Activated CD8-positive, alpha-beta T cell treated with anti-CD3 and anti-CD28 coated beads for 36 hours (primary cell): ENCODE data around the gene ADO. TPM values are rescaled to one million over a fixed set of nuclear protein-coding genes. Genes with fewer than 3 reads are reported as not detected.
A peak's percentile ranks its signal among the peaks of the same experiment; 100 is the strongest.

Source experiments
- ATAC-seq: fragments of 200-7000 bp; cut with Tn5 transposase; one replicate; pipeline ENCODE4 v1.10.0; 2021; ENCODE audit warnings: mild to moderate bottlenecking, moderate library complexity
- CTCF ChIA-PET: fragments of 350-600 bp; sonication (Branson Sonifier 250); formaldehyde crosslinking; loops from one replicate; lab custom pipeline; 2021; ENCODE audit warnings: antibody characterized with exemption; lab: Charles Lee
- POLR2A ChIA-PET: fragments of 350-600 bp; sonication (Branson Sonifier 250); formaldehyde crosslinking; loops from one replicate; lab custom pipeline; 2021; ENCODE audit warnings: antibody characterized with exemption; lab: Charles Lee
- DNase-seq: peaks from one replicate; pipeline ENCODE4 v3.0.0-alpha.2; 2020
- H3K27ac Mint-ChIP-seq: one replicate; pipeline ENCODE4 v1.8.0; 2021; ENCODE audit warnings: mild to moderate bottlenecking, mixed read lengths
- H3K27me3 Mint-ChIP-seq: one replicate; pipeline ENCODE4 v1.8.0; 2021; ENCODE audit warnings: mixed read lengths
- H3K36me3 Mint-ChIP-seq: one replicate; pipeline ENCODE4 v1.8.0; 2021; ENCODE audit warnings: low read depth, mixed read lengths
- H3K4me1 Mint-ChIP-seq: one replicate; pipeline ENCODE4 v1.8.0; 2021; ENCODE audit warnings: low read depth, mixed read lengths
- H3K4me3 Mint-ChIP-seq: one replicate; pipeline ENCODE4 v1.8.0; 2021; ENCODE audit warnings: mild to moderate bottlenecking, moderate library complexity, mixed read lengths
- H3K9me3 Mint-ChIP-seq: one replicate; pipeline ENCODE4 v1.8.0; 2021; ENCODE audit warnings: mixed read lengths
- CTCF ChIP-seq: fragments of 200-600 bp; IDR thresholded peaks from one replicate; pipeline ENCODE4 v1.8.0; 2022; ENCODE audit warnings: antibody characterized with exemption, mild to moderate bottlenecking
- intact Hi-C: fragments of 100-400 bp; cut with micrococcal nuclease; formaldehyde crosslinking; loops from one replicate; pipeline ENCODE4 v1.10.0; 2022
- total RNA-seq, 2 experiments: library from RNA; stranded (reverse); gene quantifications; one replicate each; pipeline ENCODE4 v1.2.3, GENCODE V29; 2021

Gene ADO
- total RNA-seq, 2 experiments from 2014 or later: 28.0 to 28.9 TPM

DNA sequence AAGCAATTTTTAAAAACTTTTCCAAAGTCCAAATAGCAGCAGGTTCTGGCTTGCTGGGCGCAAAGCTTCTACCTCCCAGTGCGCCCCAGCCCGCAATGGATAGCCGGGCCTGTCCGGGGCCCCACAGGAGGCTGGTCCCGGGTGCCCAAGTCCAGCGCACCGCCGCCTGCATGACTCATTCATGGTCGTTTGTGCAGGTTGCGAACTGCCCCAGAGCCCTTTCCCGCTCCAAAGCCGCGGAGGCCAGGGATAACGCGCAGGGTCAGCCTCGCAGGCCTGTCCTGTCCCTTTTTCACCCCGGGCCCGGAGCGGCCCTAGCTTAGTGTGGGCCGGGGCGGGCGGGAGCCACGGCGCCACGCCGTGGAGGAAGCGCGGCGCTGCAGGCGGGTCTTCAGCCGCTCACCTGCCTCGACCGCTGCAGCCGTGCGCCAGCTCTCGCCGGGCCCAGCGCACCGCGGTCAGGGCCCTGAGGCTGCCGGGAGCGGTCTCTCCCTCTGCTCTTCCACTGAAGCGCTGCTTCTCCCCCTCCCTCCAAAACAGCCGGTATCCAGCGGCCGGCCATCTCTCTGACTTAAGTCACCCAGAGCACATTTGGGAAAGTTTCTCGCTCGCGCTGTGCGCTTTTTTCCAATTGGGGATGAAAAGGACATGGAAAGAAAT lies 13.4 kb downstream of the ADO start:
- POLR2A ChIA-PET: interaction anchor here (0.9 to 6.0 kb wide), 18 partner anchors 8 to 315 kb away, joined by 3 to 46 read pairs (median 4); partner anchors contain the start of gene NRBF2

DNA sequence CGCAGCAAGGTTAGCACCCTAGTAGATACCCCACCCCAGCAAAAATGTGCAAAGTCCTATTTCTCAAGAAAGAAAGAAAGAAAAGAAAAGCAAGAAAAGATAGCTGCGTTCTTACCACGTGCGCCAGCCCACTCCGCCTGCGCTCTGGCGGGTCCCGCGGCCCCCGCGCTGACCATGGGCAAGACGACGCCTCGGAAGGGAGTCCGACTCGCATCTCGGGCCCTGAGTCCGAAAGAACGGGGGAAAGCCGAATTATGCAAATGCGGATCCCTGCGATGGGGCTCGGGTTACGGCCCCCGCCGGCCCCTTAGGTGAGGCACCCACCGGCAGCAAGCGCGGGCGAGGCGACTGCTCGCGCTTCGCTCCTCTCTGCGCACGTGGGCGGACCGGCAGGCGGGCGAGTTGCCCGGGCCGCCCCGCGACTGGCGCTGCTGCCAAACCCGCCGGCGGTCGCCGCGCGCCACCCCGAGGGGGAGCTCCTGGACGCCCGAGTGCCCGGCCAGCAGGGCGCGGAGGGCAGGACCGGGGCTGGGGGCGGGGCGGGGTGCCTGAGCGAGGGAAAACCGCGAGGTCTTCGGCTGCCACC lies 14.0 kb downstream of the ADO start:
- Mint-ChIP-seq H3K4me3 (peak overlapping the region; percentile 97), H3K36me3 (peaks cover 26% of the 10 kb centered on the region), H3K27ac (peak overlapping the region; percentile 100), H3K4me1 (peaks cover 19% of the 10 kb centered on the region), H3K27me3 (peaks cover 23% of the 10 kb centered on the region), H3K9me3 (no peaks in the 10 kb centered on the region)
- ChIA-PET POLR2A (interaction anchor here (0.9 to 6.0 kb wide), 16 partner anchors 10 to 314 kb away, joined by 3 to 46 read pairs (median 6); partner anchors contain the start of gene NRBF2), CTCF (interaction anchor here (0.6 to 6.6 kb wide), 42 partner anchors 9 to 339 kb away, joined by 3 to 128 read pairs (median 5); partner anchors contain the start of gene NRBF2)
- peak; percentile 77 for DNase-seq
- intact Hi-C loops: loop anchor here (5.0 kb wide), 2 partner anchors 221 to 264 kb away; no protein-coding TSS in a partner anchor
- no peak for ATAC-seq
- TF ChIP-seq CTCF: no peak

More for the DNA sequence above, 13.4 kb downstream of the ADO start:
- DNase-seq (peak; percentile 79), ATAC-seq (peak; percentile 35)
- CTCF ChIA-PET: interaction anchor here (0.6 to 6.6 kb wide), 44 partner anchors 9 to 340 kb away, joined by 3 to 128 read pairs (median 5); partner anchors contain the start of gene NRBF2
- peaks cover 25% of the 10 kb centered on the region for H3K4me1 Mint-ChIP-seq
- intact Hi-C loops: loop anchor here (2.0 to 5.0 kb wide), 4 partner anchors 35 to 264 kb away; no protein-coding TSS in a partner anchor
- H3K4me3 Mint-ChIP-seq: peak overlapping the region; percentile 97
- H3K27ac Mint-ChIP-seq: peak overlapping the region; percentile 100
- peak; percentile 78 for TF ChIP-seq CTCF
- no peaks in the 10 kb centered on the region for H3K9me3 Mint-ChIP-seq
- H3K36me3 Mint-ChIP-seq: peaks cover 32% of the 10 kb centered on the region
- peaks cover 23% of the 10 kb centered on the region for H3K27me3 Mint-ChIP-seq

DNA sequence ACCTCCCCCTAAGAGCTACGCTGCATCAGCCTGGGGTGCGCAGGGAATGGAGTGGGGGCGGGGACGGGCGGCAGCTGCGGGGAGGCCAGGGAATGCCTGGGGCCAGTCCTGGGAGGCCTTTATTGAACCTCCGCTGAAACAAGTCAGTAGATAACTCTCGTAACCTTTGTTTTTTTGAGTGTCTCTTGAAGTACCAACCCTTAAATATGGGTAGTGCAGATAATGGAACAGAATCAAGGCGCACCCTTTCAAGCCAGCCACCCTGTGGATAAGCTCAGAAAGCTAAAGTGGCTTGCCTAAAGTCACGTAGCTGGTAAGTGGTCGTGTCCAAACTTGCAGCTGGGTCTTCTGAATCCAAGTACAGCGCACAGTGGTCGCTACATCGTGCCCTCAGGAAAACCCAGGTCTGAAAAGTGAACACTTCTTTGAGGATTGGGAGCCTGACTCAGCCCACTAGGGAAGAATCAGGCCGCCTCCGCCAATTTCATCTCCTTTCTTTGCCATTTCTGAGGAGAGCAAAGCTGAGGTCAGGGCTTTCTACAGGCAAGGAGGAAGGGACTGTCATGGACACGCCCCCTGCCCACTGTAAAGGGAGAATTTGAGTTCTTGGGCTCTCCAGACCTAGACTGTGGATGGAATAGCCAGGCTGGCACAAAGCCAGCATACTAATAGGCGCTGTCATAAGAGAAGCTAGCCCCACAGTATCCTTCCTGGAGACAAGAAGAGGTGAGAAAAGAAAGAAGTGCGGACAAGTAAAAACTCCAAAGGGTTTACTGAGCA lies 14.8 kb downstream of the ADO start:
- POLR2A ChIA-PET: interaction anchor here (1.0 to 6.0 kb wide), 9 partner anchors 11 to 314 kb away, joined by 3 to 46 read pairs (median 12); partner anchors contain the start of gene NRBF2
- H3K4me3 Mint-ChIP-seq: peak overlapping the region; percentile 45
- no peak for TF ChIP-seq CTCF
- intact Hi-C loops: loop anchor here (5.0 kb wide), 2 partner anchors 222 to 263 kb away; no protein-coding TSS in a partner anchor
- ATAC-seq (no peak), DNase-seq (no peak)
- peaks cover 23% of the 10 kb centered on the region for H3K27me3 Mint-ChIP-seq
- H3K27ac Mint-ChIP-seq: peak overlapping the region; percentile 13
- H3K36me3 Mint-ChIP-seq: peaks cover 18% of the 10 kb centered on the region
- CTCF ChIA-PET: interaction anchor here (0.6 to 6.6 kb wide), 23 partner anchors 9 to 338 kb away, joined by 3 to 128 read pairs (median 5); partner anchors contain the start of gene NRBF2
- H3K9me3 Mint-ChIP-seq: no peaks in the 10 kb centered on the region
- H3K4me1 Mint-ChIP-seq: peaks cover 11% of the 10 kb centered on the region

DNA sequence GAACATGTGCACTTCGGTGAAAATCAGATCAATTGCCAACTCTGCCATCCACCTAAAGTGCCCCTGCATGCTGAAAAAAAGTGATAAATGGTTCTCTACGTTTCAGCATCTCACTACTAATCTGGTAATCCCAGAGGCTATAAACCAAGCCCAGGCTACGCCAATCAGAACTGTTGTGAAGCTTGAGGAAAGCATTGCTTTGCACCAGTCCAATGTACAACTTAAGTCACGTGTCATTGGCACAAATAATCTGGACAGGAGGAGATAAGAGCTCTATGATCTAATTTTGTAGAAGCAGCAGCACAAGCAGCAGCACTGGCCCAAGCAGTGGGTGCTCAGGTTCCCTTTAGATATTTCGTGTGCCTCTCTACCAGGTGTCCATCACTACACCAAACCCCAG lies 16.1 kb downstream of the ADO start:
- ATAC-seq (no peak), DNase-seq (no peak)
- TF ChIP-seq CTCF: no peak
- CTCF ChIA-PET: interaction anchor here (6.6 kb wide), 1 partner anchor 208 kb away, joined by 128 read pairs; no protein-coding TSS in a partner anchor
- Mint-ChIP-seq H3K27me3 (peaks cover 23% of the 10 kb centered on the region), H3K27ac (no peak overlapping the region), H3K9me3 (no peaks in the 10 kb centered on the region), H3K36me3 (peaks cover 6% of the 10 kb centered on the region), H3K4me1 (peaks cover 11% of the 10 kb centered on the region), H3K4me3 (no peak overlapping the region)
- POLR2A ChIA-PET: no interaction called here
- intact Hi-C loops: no loop called here
